CD4-positive, alpha-beta T cell treated with Interleukin-4 for 1 hour (primary cell): ENCODE measurements around the gene LGALS9.

ENCODE experiments used
- DNase-seq, 2 donors: peaks; one replicate each; pipeline ENCODE4 v3.0.0-alpha.2; 2020 to 2022

Gene LGALS9

GRCh38 chr17:27630607-27631410 lies at the start of gene LGALS9:
Gene LGALS9 (plus strand): TSS chr17:27631188. CDS start chr17:27631266, 78 bp downstream.
- peak; percentile 38 to 65 for DNase-seq

DNA sequence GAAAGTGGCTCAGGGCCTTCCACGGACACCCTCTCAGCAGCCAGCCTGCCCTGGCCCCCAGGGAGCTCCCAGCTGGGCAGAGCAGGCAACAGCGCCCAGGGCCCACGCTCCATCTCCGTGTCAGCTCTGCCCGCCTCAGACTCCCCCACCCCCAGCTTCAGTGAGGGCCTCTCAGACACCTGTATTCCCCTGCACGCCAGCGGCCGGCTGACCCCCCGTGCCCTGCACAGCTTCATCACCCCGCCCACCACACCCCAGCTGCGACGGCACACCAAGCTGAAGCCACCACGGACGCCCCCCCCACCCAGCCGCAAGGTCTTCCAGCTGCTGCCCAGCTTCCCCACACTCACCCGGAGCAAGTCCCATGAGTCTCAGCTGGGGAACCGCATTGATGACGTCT lies 48.3 kb upstream of the LGALS9 start:
- DNase-seq: no peak

- DNase-seq: no peak
Measured at GRCh38 chr17:27585153-27585681, 45.8 kb upstream of the LGALS9 start.

- no peak for DNase-seq
Measured at GRCh38 chr17:27585792-27586191, 45.2 kb upstream of the LGALS9 start.

DNA sequence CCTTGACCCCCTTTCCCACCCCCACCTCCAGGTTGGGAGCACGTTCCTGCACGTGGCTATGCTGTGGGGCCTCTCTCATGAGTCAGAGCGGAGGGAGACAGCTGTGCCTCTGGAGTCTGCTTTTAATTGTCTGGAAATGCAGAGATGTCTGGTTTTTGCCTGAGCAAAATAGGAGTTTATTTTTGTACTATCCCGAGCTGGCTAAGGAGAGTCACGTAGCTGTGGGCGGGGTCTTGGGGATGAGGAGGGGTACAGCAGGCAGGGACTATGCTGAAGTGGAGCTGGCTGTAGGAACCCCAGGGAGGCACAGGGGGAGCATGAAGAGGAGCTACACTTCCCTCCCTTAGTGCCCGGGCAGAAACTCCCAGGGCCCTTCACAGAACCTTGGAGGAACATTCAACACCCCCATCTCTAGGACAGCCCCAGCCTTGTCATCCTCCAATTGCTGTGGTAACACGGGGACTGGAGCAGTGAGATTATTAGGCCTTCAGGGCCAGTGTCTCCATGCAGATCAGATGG lies 44.7 kb upstream of the LGALS9 start:
- DNase-seq: no peak

GRCh38 chr17:27588354-27588753 lies 42.6 kb upstream of the LGALS9 start:
- DNase-seq: no peak

- DNase-seq: no peak
Measured at GRCh38 chr17:27590864-27591263, 40.1 kb upstream of the LGALS9 start.

- no peak for DNase-seq
Measured at GRCh38 chr17:27591986-27592385, 39.0 kb upstream of the LGALS9 start.

DNA sequence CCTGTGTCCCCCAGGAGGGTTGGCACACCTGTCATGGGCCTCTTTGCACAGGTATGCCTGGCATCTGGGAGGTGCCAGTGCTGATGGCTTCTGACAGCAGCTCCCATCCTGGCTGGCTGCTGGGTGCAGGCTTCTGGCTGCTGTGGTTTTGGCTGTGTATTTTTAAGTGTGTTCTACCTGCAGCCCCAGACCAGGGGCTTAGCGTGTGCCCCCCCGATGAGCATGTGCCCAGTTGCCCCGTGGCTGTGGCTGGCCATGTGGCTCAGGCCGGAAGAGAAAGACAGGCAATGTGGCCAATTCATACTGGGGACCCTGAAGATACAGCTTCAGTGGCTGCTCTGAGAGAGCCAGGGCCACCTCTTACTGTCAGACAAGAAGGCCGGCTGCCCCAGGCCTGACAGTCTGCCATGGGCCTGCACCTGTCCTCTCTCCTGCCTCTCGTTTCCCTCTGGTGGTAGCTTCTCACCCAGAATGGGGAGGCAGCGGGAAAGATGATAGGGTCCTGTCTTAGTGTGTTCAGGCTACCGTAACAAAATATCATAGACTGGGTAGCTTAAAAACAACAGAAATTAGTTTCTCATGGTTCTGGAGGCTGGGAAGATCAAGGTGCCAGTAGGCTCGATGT lies 37.6 kb upstream of the LGALS9 start:
- DNase-seq: no peak

DNA sequence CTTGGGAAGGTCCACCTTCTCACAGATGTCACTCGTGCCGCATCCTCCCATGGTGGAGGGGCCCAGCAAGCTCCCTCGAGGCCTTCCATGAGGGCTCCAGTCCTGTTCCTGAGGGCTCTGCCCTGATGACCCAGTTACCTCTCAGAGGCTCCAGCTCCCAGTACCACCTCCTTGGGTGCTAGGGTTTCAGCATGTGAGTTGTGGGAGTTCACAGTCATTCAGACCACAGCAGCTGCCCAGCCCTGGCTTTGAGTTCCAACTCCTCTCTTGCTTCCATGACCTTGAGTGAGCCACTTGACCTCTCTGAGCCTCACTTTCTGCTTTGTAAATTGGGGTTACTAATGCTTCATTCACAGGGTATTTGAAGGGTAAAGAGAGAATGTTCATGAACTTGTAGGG lies 37.1 kb upstream of the LGALS9 start:
- no peak for DNase-seq

GRCh38 chr17:27595208-27595607 lies 35.8 kb upstream of the LGALS9 start:
- no peak for DNase-seq

DNA sequence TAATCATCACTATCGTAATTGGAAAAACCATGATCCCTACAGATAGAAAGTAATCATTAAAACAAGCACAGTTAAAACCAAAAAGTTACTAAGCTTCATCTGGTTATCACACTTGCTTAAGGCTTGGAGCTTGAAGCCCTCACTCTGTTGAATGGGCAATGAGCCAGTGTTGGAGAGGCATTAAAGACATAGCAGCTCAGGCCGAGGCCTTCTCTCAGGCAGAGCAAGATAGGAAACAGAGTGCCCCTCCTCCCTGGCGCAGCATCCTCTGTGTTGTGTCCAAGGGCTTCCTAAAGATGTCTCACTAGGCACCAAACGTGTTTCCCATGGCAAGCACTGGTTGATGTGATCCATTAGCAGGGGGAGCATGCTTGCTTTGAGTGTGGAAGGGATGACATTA lies 34.9 kb upstream of the LGALS9 start:
- DNase-seq: no peak

- DNase-seq: no peak
Measured at GRCh38 chr17:27596566-27597187, 34.3 kb upstream of the LGALS9 start.

GRCh38 chr17:27597188-27597580 lies 33.8 kb upstream of the LGALS9 start:
- no peak for DNase-seq

DNA sequence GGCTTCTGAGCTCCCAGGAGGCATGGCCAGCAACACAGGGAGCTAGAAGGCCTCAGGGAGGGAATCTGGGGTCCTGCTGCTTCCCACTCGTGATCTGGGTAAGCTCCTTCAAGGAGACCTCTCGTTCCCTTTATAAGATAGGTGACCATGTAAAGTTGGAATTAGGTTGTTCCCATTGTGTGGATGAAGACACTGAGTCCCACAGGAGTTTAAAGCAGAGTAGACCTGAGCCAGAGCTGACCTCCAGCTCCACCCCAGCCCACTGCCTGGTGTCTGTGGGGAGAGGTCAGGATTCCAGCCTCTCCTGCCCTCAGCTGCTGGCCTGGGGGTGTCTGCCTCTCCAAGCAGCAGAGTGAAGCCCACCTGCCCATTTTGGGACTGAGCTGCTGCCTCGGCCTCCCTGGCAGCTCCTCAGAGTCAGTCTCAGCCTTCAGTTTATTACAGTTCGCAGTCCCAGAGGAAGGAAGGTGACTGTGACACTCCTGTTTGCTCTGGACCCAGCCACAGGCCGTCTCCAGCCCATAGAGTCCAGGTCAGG lies 33.1 kb upstream of the LGALS9 start:
- no peak for DNase-seq

DNA sequence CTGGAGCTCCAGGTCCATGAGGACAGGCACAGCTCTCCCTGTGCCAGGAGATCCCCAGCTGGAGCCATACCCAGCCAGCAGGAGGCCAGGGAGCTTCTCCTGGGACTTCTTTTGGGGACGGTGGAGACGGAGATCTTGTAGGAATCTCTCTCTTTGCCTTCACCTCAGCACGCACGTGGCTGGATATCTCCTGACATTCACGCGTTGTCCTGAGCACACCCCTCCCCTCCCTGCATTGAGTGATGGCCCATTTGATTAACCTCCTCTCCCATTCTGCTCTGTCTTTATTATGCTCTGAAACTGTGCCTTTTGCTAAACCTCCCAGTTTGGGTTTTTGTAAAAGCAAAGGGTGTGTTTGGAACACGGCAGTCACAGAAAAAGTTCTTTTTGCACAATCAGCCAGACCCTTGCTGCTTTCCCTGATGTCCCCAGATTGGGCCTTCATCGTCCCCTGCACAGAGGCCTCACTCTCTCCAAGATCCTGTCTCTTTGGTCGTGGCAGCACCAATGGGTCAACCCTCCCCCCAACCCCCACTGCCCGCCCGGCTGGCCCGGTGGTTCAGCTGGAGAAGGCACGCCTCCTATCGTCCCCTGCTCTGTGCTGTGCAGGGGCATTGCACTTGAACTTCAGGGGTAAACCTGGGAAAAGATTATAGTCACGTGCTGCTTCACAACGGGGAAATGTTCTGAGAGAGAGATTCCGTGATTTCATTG lies 32.5 kb upstream of the LGALS9 start:
- no peak for DNase-seq

DNA sequence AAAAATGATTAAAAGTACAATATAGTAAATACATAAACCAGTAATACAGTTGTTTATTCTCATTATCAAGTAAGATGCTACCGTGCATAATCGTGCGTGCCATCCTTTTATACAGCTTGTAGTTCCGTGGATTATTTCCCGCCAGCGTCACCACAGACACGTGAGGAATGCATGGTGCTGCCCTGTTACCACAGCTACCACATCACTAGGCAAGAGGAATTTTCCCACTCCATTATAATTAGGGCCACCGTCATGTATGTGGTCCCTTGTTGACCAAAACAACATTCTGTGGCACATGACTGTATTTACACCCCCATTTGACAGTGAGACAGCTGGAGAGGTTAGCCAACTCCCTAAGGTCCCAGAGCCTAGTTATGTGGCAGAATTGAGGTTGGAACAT lies 30.5 kb upstream of the LGALS9 start:
- DNase-seq: no peak

- peak; percentile 77 to 81 for DNase-seq
Measured at GRCh38 chr17:27601069-27601974, 29.7 kb upstream of the LGALS9 start.

DNA sequence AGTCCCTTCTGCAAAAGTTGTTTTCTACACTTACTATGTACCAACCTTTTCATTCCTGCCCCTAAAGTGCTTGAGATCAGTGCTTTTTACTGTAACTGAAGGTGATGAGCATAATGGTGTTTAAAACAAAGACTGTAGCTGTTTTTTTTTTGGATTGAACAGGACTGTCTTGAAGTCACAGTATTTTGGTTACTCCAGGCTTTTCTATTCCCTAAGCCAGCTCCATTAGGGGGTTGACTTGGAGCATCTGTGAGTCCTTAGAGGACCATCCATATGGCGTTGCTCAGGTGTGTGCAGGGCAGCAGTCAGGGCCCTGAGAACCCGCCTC lies 29.0 kb upstream of the LGALS9 start:
- DNase-seq: no peak

DNA sequence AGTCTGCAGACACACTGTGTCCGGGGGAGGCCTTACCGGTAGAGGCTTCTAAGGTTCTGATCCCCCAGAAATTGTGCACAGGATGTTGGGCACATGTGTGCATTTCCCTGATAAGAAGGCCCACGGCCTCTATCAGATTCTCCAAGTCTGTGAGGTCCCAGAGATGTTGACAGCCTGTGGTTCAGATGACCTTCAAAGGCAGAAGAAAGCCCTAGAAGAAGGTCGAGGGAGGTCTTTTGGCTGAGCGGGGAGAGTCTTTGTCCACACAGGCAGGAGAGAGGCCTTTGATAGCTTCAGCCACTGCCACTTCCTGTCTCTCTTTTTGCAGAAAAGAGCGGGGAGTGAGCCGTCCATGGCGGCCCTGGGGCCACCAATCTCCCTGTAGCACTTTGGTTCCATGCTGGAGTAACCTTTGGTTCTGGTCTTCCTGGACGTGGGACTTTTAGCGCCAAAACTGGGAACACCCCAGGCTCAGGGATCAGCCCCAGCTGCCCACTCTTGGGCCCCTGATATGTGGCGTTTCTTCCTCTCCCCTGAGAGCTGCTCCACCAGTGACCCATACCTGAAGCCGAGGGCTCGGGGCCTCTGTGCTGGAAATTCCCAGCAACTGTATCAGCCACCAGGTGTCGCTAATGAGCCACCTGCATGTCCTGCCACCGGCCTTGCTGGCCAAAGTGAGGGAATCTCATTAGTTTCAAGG lies 28.1 kb upstream of the LGALS9 start:
- peak; percentile 71 to 74 for DNase-seq

- DNase-seq: no peak
Measured at GRCh38 chr17:27603421-27603770, 27.6 kb upstream of the LGALS9 start.
